WTC11 (cell line): ENCODE data around the gene C20orf141. TPM values are rescaled to one million over a fixed set of nuclear protein-coding genes. Genes with fewer than 3 reads are reported as not detected.

Experiments used
- ATAC-seq: fragments of 200-7000 bp; cut with Tn5 transposase; 2 replicates; pipeline ENCODE4 v1.10.0; 2021; ENCODE audit warnings: mild to moderate bottlenecking, moderate library complexity
- CTCF ChIA-PET: fragments of 300-600 bp; sonication (Branson Sonifier 250); formaldehyde crosslinking; loops from one replicate; lab custom pipeline; 2021; ENCODE audit warnings: antibody characterized with exemption; lab: Charles Lee
- POLR2A ChIA-PET: fragments of 350-600 bp; sonication (Branson Sonifier 250); formaldehyde crosslinking; loops from one replicate; lab custom pipeline; 2021; ENCODE audit warnings: antibody characterized with exemption; lab: Charles Lee
- DNase-seq: peaks from one replicate; pipeline ENCODE4 v3.0.0; 2021; ENCODE audit warnings: low spot score
- H3K27ac Mint-ChIP-seq: 2 replicates; pipeline ENCODE4 v1.8.0; 2021; ENCODE audit warnings: mixed read lengths
- H3K27me3 Mint-ChIP-seq: 2 replicates; pipeline ENCODE4 v1.8.0; 2021; ENCODE audit warnings: low read depth, mild to moderate bottlenecking, moderate library complexity, mixed read lengths
- H3K36me3 Mint-ChIP-seq: 2 replicates; pipeline ENCODE4 v1.8.0; 2021; ENCODE audit warnings: mixed read lengths
- H3K4me1 Mint-ChIP-seq: 2 replicates; pipeline ENCODE4 v1.8.0; 2022; ENCODE audit warnings: mixed read lengths
- H3K4me3 Mint-ChIP-seq: 2 replicates; pipeline ENCODE4 v1.8.0; 2021; ENCODE audit warnings: mild to moderate bottlenecking, moderate library complexity, mixed read lengths
- H3K9me3 Mint-ChIP-seq: 2 replicates; pipeline ENCODE4 v1.8.0; 2021; ENCODE audit warnings: mixed read lengths
- AFF4 ChIP-seq: sonication (generic); formaldehyde crosslinking; IDR thresholded peaks from 2 replicates; pipeline ENCODE4 v1.8.1; 2023; ENCODE audit warnings: mild to moderate bottlenecking, missing genetic modification reagents, borderline replicate concordance
- AR ChIP-seq: fragments of 250-450 bp; sonication (Bioruptor Pico); IDR thresholded peaks from 2 replicates; pipeline ENCODE4 v1.9.0; 2021; ENCODE audit warnings: mild to moderate bottlenecking
- ATF1 ChIP-seq: sonication (generic); formaldehyde crosslinking; IDR thresholded peaks from 2 replicates; pipeline ENCODE4 v1.8.1; 2023; ENCODE audit warnings: mild to moderate bottlenecking, moderate library complexity, missing genetic modification reagents
- ATF2 ChIP-seq: sonication (generic); formaldehyde crosslinking; IDR thresholded peaks from 2 replicates; pipeline ENCODE4 v1.8.1; 2022; ENCODE audit warnings: low read depth, missing genetic modification reagents, borderline replicate concordance
- MXD4 ChIP-seq: fragments of 250-450 bp; sonication (Bioruptor Pico); IDR thresholded peaks from 2 replicates; pipeline ENCODE4 v1.8.0; 2021; ENCODE audit warnings: mild to moderate bottlenecking, moderate library complexity, borderline replicate concordance
- NFE2L1 ChIP-seq: sonication (generic); formaldehyde crosslinking; IDR thresholded peaks from 2 replicates; pipeline ENCODE4 v1.8.1; 2023; ENCODE audit warnings: missing genetic modification reagents
- USF1 ChIP-seq: sonication (generic); formaldehyde crosslinking; IDR thresholded peaks from 2 replicates; pipeline ENCODE4 v1.8.0; 2022; ENCODE audit warnings: mild to moderate bottlenecking, missing genetic modification reagents
- ZNF281 ChIP-seq: sonication (generic); formaldehyde crosslinking; IDR thresholded peaks from 2 replicates; pipeline ENCODE4 v1.8.0; 2023; ENCODE audit warnings: mild to moderate bottlenecking, missing genetic modification reagents
- ZNF425 ChIP-seq: fragments of 250-450 bp; sonication (Bioruptor Pico); conservative IDR thresholded peaks from 2 replicates; pipeline ENCODE4 v1.9.0; 2021; ENCODE audit warnings: mild to moderate bottlenecking
- ZSCAN18 ChIP-seq: fragments of 250-450 bp; sonication (Bioruptor Pico); IDR thresholded peaks from 2 replicates; pipeline ENCODE4 v2.1.2; 2022; ENCODE audit warnings: mild to moderate bottlenecking, moderate library complexity
- total RNA-seq: library from RNA; stranded (reverse); gene quantifications from 3 replicates; pipeline ENCODE4 v1.2.3, GENCODE V29; 2021

C20orf141 gene
- total RNA-seq, 1 experiment from 2014 or later: not detected

- TF ChIP-seq ZNF281 (CRISPR knock-in tag): no peak
Observed at GRCh38 chr20:2846698-2847097, 31.9 kb downstream of the C20orf141 start (continued).

- TF ChIP-seq ZSCAN18 (no peak), AFF4 (no peak), ATF1 (CRISPR knock-in tag) (no peak), MXD4 (no peak), ZNF425 (no peak), USF1 (CRISPR knock-in tag) (no peak), NFE2L1 (no peak), ATF2 (CRISPR knock-in tag) (no peak), AR (CRISPR knock-in tag) (no peak)
- Mint-ChIP-seq H3K9me3 (no peaks in the 10 kb centered on the region), H3K4me3 (no peak overlapping the region), H3K27ac (no peak overlapping the region), H3K4me1 (peaks cover 4% of the 10 kb centered on the region), H3K27me3 (no peaks in the 10 kb centered on the region), H3K36me3 (no peaks in the 10 kb centered on the region)
- CTCF ChIA-PET: interaction anchor here (1.0 kb wide), 1 partner anchor 7 kb away, joined by 3 read pairs; the partner anchor contains the start of genes PCED1A and VPS16
- no peak for DNase-seq
- POLR2A ChIA-PET: no interaction called here
- no peak for ATAC-seq
Observed at GRCh38 chr20:2847802-2848201, 33.0 kb downstream of the C20orf141 start.
